ENCODE measurements around the gene RIT2.
"Not testable (repeated sequence)": the region's sequence is repeated elsewhere in the genome, so short reads cannot be mapped to it uniquely, and the experiment has no call there.

The RIT2 gene

DNA sequence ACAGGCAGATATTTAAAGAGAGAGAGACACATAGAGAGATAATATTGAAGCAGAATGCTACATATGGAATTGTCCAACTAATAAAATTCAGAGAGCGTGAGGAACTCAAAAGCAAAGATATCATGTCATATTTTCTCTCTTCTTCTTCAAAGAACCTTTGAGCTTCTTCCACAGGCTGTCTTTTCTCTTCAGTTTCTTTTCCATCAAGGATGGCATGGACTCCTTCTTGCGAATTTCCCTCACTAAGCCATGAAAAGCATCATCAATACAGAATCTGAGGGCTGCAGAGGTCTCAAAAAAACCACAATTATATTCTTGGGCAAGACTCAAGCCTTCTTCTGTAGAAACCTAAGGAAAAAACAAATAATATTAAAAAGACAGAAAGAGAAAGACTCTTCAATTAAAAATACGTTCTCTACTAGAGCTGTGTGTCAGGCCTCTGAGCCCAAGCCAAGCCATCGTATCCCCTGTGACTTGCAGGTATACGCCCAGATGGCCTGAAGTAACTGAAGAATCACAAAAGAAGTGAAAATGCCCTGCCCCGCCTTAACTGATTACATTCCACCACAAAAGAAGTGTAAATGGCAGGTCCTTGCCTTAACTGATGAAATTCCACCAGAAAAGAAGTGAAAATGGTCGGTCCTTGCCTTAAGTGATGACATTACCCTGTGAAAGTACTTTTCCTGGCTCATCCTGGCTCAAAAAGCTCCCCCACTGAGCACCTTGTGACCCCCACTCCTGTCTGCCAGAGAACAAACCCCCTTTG is 371.9 kb downstream of the RIT2 start:
- no peak for DNase-seq

DNA sequence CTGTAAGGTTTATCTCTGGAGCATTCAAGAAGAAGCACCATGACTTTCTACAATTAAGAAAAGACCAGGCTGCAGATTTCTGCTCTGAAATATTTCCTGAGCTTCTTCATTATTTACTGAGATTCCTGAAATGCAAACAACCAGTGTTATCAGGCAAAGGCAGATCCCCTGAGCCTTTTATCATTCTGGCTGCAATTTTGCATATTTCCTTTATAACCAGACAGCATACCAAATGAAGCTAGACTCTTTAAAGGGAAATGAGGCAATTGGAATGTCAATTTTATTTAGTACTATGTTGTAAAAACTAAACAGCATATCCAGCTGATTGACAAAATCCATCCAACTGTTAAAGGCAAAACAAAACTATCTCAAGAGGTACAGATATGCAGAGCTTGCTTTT is 372.5 kb downstream of the RIT2 start:
- no peak for DNase-seq

DNA sequence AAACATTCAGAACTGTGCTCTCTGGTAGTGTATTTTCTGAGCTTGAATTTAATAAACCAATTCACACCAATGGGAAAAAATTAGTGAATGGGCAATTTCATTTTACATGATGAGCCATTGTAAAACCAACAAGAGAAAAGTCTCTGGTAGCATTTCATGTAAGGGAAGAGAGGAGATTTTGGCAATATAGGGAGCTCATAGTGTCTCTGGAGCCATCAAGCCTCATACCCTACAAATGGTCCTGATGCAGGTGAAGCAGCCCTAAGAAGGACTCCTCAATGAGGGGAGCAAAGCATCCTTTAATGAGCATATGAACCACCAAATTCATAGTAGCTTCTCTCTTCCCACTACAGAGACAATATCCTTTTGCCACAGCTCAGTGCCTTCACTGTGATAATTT is 373.0 kb downstream of the RIT2 start:
- DNase-seq = no peak

DNA sequence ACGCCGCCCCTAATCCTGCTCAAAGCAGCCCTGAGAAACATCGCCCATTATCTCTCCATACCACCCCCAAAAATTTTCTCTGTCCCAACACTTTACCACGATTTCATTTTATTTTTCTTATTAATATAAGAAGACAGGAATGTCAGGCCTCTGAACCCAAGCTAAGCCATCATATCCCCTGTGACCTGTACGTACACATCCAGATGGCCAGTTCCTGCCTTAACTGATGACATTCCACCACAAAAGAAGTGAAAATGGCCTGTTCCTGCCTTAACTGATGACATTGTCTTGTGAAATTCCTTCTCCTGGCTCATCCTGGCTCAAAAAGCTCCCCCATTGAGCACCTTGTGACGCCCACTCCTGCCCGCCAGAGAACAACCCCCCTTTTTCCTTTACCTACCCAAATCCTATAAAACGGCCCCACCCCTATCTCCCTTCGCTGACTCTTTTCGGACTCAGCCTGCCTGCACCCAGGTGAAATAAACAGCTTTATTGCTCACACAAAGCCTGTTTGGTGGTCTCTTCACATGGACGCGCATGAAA is 373.6 kb downstream of the RIT2 start:
- DNase-seq = not testable (repeated sequence)

DNA sequence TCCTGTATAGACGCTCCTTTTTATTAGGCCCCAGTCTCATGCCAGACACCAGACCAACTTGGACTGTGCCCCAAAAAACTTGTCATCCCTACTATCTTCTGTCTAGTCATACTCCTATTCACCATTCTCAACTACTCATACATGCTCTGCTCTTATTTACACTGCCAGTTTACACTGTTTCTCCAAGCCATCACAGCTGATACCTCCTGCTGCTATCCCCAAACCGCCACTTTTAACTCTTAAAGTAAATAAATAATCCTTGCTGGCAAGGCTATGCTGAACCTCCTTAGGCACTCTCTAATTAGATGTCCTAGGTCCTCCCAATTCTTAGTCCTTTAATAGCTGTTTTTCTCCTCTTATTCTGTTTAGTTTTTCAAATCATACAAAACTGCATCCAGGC is 374.2 kb downstream of the RIT2 start:
- not testable (repeated sequence) for DNase-seq

DNA sequence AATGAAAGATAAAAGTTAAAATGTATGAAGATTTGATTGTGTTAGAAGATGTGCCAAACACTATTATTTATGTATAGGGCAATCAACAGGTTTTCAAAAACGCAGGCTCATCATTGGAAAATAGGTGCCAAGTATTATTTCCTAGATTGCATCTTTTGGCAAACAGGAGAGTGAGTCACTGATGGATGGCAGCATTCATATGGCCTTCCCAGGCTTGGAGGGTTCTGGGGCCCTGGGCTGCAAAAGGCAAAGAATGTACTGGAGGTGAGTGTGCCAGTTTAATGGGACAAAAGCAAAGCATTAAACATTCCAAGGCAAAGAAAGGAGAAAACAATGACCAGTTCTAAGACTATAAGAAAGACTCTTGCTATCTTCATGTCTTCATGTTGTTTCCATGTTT is 379.4 kb downstream of the RIT2 start:
- no peak for DNase-seq

DNA sequence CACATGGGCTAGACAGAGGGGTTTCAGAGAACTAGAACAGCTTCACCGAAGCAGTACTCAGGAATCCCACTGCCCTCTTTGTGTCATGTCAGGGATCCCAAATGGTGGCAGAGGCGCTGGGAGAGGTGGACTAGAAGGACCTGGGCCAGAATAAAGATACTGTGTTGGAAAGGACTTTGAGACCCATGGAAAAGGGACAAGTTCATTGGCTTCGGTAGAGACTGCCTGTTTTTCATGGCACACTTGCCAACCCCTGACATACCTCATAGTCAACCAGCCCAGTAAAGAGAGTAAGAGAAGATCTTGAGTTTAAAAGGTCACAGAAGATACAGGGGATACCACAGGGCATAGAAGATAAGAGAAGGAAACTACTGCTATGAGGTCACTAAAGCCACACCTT is 381.0 kb downstream of the RIT2 start:
- no peak for DNase-seq

DNA sequence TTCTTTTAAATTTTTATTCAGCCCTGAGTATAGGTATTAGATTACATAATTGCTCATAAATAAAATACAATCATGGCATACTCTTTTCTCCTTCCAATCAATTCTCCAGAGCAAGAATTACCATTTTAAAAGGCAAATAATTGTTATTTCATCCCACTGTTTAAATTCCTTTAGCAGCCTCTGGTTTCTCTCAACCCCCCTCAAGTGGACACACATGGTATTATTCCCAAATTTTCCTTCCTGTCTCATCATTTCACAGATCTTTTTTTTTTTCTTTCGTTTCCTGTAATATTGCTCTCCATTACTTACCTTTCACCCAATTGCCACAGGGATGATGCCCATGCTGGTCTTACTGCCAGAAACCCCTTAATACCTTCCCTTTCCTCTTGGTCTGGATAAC is 385.2 kb downstream of the RIT2 start:
- no peak for DNase-seq

DNA sequence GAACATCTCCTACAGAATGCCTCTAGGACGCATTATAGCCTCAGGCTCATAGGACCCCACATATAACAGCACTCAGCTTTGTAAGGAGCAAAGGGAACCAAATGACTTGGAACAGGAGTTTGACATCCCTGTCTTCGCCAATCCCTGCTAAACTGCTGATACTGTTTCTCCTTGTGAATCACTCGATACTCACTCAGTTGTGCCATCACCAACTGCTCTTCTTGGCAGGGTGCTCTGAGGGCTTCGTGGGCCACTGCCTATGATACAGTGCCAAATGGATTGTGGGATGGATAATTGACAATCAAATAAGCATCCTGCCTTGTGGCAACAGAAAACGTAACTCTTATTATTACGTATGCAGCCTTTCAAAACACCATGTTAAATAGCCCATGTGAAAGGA is 396.3 kb downstream of the RIT2 start:
- no peak for DNase-seq

DNA sequence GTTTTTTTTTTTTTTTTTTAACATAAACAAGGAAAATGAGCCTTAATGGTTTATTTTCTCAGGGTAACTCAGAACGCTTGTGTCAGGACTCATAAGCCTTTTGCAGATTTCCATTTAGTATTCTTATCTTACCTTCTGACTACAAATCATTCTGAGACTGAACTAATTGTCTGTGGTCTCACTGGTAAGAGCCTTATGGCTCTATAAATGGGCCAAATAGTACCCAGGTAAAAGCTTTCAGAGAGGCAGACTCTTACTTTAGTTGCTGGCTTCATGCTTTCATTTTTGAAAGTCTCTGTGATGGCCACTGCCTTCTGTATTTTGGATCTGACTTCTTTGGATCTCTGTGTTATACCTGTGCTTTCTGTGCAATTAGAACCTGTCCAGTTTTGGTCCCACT is 403.4 kb downstream of the RIT2 start:
- DNase-seq = no peak

DNA sequence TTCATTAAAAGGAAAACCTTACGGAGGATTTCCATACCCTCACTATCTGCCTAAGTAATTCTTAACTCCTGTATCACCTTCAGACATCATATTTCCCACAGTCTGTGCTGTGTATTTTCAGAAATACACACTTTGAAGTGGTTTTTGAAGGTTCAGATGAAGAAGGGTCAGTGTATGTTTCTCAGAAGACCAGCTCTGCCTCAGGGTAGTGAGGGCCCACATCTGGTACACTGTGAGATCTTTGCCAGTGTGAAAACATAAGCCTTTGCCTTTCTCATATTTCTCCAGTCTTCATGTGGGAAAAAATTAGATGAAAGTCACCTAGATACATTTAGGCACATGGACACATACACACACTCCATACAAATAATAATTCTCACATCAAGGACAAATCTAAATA is 408.4 kb downstream of the RIT2 start:
- no peak for DNase-seq

DNA sequence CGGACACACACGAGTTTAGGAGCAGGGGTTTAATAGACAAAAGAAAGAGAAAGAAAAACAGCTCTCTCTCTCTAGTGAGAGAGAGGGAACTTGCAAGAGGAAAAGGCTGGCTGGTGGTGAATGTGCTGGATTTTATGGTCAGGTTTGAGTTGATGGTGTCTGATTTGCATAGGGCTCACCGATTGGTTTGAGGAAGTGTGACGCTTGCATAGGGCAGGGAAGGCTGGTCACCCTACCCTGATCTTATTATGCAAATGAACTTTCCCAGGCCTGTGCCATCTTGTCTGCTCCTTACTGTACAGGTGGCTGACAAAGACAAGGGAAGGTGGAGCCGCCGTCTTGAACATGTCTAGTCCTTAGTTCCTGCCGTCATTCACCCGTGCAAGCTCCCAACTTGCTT is 408.9 kb downstream of the RIT2 start:
- no peak for DNase-seq

DNA sequence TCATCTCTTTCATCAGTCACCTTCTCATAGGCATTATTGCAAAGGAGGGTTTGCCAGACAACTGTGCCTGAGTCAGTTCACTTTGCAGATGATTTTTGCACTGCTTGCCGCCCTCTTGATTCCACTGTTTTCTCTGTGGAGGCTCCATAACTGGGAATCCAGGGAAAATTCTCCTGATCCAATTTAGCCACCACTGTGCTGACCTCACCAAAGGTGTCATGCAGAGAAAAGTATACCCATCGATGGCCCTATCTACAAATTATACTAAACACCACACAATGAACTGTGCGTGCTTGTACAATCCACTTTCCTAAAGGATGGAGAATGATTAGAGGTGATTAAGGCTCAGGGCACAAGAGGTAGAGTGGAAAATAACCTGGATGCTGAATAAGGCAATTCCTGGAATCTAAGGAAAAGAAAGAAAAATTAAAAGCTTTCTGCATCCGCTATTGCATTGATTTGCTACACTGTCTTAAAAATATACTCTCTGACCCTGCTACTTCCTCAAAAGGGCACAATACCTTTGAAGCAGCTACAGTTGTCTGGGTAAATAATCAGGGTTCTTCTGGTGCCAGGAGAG is 409.4 kb downstream of the RIT2 start:
- DNase-seq = no peak
